GM12878 (cell line): ENCODE measurements around the gene MATN1.

Experiments
- CEBPB ChIP-seq, 2 experiments: fragments of 150-350 bp in 1 of 2; IDR thresholded peaks; 2 replicates each; pipeline ENCODE4 v1.6.1; 2012 to 2014; ENCODE audit warnings: low read depth in 2 of 2, low read length in 2 of 2, borderline replicate concordance in 1 of 2, inconsistent platforms in 1 of 2
- CTCF ChIP-seq, 3 experiments: IDR thresholded peaks in 2 of 3; conservative IDR thresholded peaks in 1 of 3; 2 replicates each; pipeline ENCODE4 v1.5.1; 2011; ENCODE audit warnings: low read depth in 3 of 3, low read length in 3 of 3, mild to moderate bottlenecking in 3 of 3, control low read depth in 2 of 3, moderate library complexity in 2 of 3, inconsistent platforms in 1 of 3, mixed read lengths in 1 of 3; ENCODE audit not compliant: control insufficient read depth in 2 of 3, insufficient read depth in 1 of 3; ENCODE audit errors: extremely low read depth in 1 of 3
- ELK1 ChIP-seq: IDR thresholded peaks from 2 replicates; pipeline ENCODE4 v1.6.1; 2012; ENCODE audit warnings: low read depth, low read length, improper control_type of control experiment
- FOXK2 ChIP-seq: fragments of 450-650 bp; IDR thresholded peaks from 2 replicates; pipeline ENCODE4 v1.6.1; 2017; ENCODE audit warnings: mild to moderate bottlenecking, moderate library complexity
- MYB ChIP-seq: fragments of 150-350 bp; IDR thresholded peaks from 2 replicates; pipeline ENCODE4 v1.6.1; 2014; ENCODE audit warnings: mild to moderate bottlenecking, low read depth, low read length, borderline replicate concordance
- NRF1 ChIP-seq: conservative IDR thresholded peaks from 2 replicates; pipeline ENCODE4 v1.6.1; 2011; ENCODE audit warnings: mild to moderate bottlenecking, low read depth, low read length, improper control_type of control experiment
- REST ChIP-seq: IDR thresholded peaks from 2 replicates; pipeline ENCODE4 v1.6.1; 2012; ENCODE audit warnings: mild to moderate bottlenecking, low read depth, low read length

GRCh38 chr1:30724655-30725421 is 1.5 kb upstream of the MATN1 start:
- TF ChIP-seq CEBPB (IDR thresholded peaks at IDR 0.05; ENCODE audit: borderline replicate concordance in 1 of 2, low read depth in 2 of 2, low read length in 2 of 2) (no peak), ELK1 (no peak), NRF1 (no peak), FOXK2 (no peak), REST (no peak), CTCF (IDR thresholded peaks at IDR 0.05 in 2 of 3, conservative IDR thresholded peaks at IDR 0.05 in 1 of 3; ENCODE audit: control insufficient read depth in 2 of 3, extremely low read depth in 1 of 3, insufficient read depth in 1 of 3, low read depth in 3 of 3, low read length in 3 of 3) (no peak), MYB (no peak)
